IPS-20b (cell line): ENCODE measurements around the gene ERICH2.

Experiments
- H3K27ac ChIP-seq: one replicate; pipeline ENCODE4 v1.5.1; 2013; ENCODE audit warnings: low read length
- H3K27me3 ChIP-seq: 2 replicates; pipeline ENCODE4 v1.6.1; 2013; ENCODE audit warnings: mild to moderate bottlenecking, low read length, inconsistent platforms; ENCODE audit not compliant: insufficient read depth
- H3K36me3 ChIP-seq: 2 replicates; pipeline ENCODE4 v1.6.1; 2013; ENCODE audit warnings: low read depth, mild to moderate bottlenecking, inconsistent platforms, low read length, moderate library complexity; ENCODE audit not compliant: insufficient read depth
- H3K4me1 ChIP-seq: 2 replicates; pipeline ENCODE4 v1.6.1; 2013; ENCODE audit warnings: mild to moderate bottlenecking, control low read depth, inconsistent platforms, low read length, moderate library complexity; ENCODE audit not compliant: insufficient read depth
- H3K4me3 ChIP-seq: 2 replicates; pipeline ENCODE4 v1.5.1; 2013; ENCODE audit warnings: mild to moderate bottlenecking, low read length, inconsistent platforms
- H3K9ac ChIP-seq: 2 replicates; pipeline ENCODE4 v1.6.1; 2013; ENCODE audit warnings: low read depth, mild to moderate bottlenecking, inconsistent platforms, low read length, moderate library complexity
- H3K9me3 ChIP-seq: 2 replicates; pipeline ENCODE4 v1.6.1; 2013; ENCODE audit warnings: mild to moderate bottlenecking, low read depth, low read length, inconsistent platforms; ENCODE audit not compliant: insufficient read depth

The ERICH2 gene

GRCh38 chr2:170829036-170829435 is 58.9 kb downstream of the ERICH2 start:
- no peak overlapping the region for H3K4me3 ChIP-seq
- peaks cover 52% of the 10 kb centered on the region for H3K27me3 ChIP-seq
- H3K27ac ChIP-seq: no peak overlapping the region
- no peaks in the 10 kb centered on the region for H3K9me3 ChIP-seq
- H3K4me1 ChIP-seq: no peaks in the 10 kb centered on the region; the same call in 1 of the 2 replicates
- no peak overlapping the region for H3K9ac ChIP-seq
- no peaks in the 10 kb centered on the region for H3K36me3 ChIP-seq

GRCh38 chr2:170830166-170830565 is 60.0 kb downstream of the ERICH2 start:
- H3K27ac ChIP-seq: no peak overlapping the region
- H3K27me3 ChIP-seq: peaks cover 40% of the 10 kb centered on the region
- H3K9ac ChIP-seq: no peak overlapping the region
- no peaks in the 10 kb centered on the region for H3K4me1 ChIP-seq
- H3K36me3 ChIP-seq: no peaks in the 10 kb centered on the region
- H3K9me3 ChIP-seq: no peaks in the 10 kb centered on the region
- H3K4me3 ChIP-seq: no peak overlapping the region

GRCh38 chr2:170831115-170831514 is 60.9 kb downstream of the ERICH2 start:
- Histone ChIP-seq H3K9ac (no peak overlapping the region), H3K4me3 (no peak overlapping the region), H3K27me3 (peaks cover 31% of the 10 kb centered on the region), H3K36me3 (no peaks in the 10 kb centered on the region; the same call in 1 of the 2 replicates), H3K27ac (no peak overlapping the region), H3K4me1 (no peaks in the 10 kb centered on the region), H3K9me3 (no peaks in the 10 kb centered on the region)

GRCh38 chr2:170836027-170836426 is 65.8 kb downstream of the ERICH2 start:
- H3K4me3 ChIP-seq: no peak overlapping the region
- no peak overlapping the region for H3K27ac ChIP-seq
- H3K4me1 ChIP-seq: no peaks in the 10 kb centered on the region
- H3K9me3 ChIP-seq: no peaks in the 10 kb centered on the region
- no peaks in the 10 kb centered on the region for H3K27me3 ChIP-seq
- H3K9ac ChIP-seq: no peak overlapping the region
- no peaks in the 10 kb centered on the region; the same call in 1 of the 2 replicates for H3K36me3 ChIP-seq

- Histone ChIP-seq H3K4me1 (no peaks in the 10 kb centered on the region), H3K27ac (no peak overlapping the region), H3K9me3 (no peaks in the 10 kb centered on the region), H3K36me3 (no peaks in the 10 kb centered on the region; the same call in 1 of the 2 replicates), H3K27me3 (no peaks in the 10 kb centered on the region), H3K9ac (no peak overlapping the region), H3K4me3 (no peak overlapping the region)
Measured at GRCh38 chr2:170840717-170841210, 70.6 kb downstream of the ERICH2 start.

GRCh38 chr2:170842785-170843184 is 72.6 kb downstream of the ERICH2 start:
- Histone ChIP-seq H3K9me3 (no peaks in the 10 kb centered on the region), H3K4me1 (no peaks in the 10 kb centered on the region), H3K9ac (no peak overlapping the region), H3K27ac (no peak overlapping the region), H3K27me3 (no peaks in the 10 kb centered on the region), H3K4me3 (no peak overlapping the region), H3K36me3 (no peaks in the 10 kb centered on the region; the same call in 1 of the 2 replicates)

- Histone ChIP-seq H3K27ac (no peak overlapping the region), H3K27me3 (no peaks in the 10 kb centered on the region), H3K9ac (no peak overlapping the region), H3K36me3 (no peaks in the 10 kb centered on the region; the same call in 1 of the 2 replicates), H3K9me3 (no peaks in the 10 kb centered on the region), H3K4me1 (no peaks in the 10 kb centered on the region), H3K4me3 (no peak overlapping the region)
Measured at GRCh38 chr2:170843656-170844055, 73.5 kb downstream of the ERICH2 start.

- H3K27ac ChIP-seq: no peak overlapping the region
- no peaks in the 10 kb centered on the region for H3K9me3 ChIP-seq
- no peaks in the 10 kb centered on the region for H3K27me3 ChIP-seq
- no peaks in the 10 kb centered on the region for H3K4me1 ChIP-seq
- no peak overlapping the region for H3K9ac ChIP-seq
- H3K36me3 ChIP-seq: no peaks in the 10 kb centered on the region; the same call in 1 of the 2 replicates
- no peak overlapping the region for H3K4me3 ChIP-seq
Measured at GRCh38 chr2:170845343-170845742, 75.2 kb downstream of the ERICH2 start.

GRCh38 chr2:170846314-170846713 is 76.1 kb downstream of the ERICH2 start:
- no peaks in the 10 kb centered on the region for H3K27me3 ChIP-seq
- H3K4me1 ChIP-seq: no peaks in the 10 kb centered on the region
- no peak overlapping the region for H3K27ac ChIP-seq
- H3K9me3 ChIP-seq: no peaks in the 10 kb centered on the region
- H3K9ac ChIP-seq: no peak overlapping the region
- H3K36me3 ChIP-seq: no peaks in the 10 kb centered on the region; the same call in 1 of the 2 replicates
- no peak overlapping the region for H3K4me3 ChIP-seq

GRCh38 chr2:170847716-170848115 is 77.5 kb downstream of the ERICH2 start:
- H3K27me3 ChIP-seq: no peaks in the 10 kb centered on the region
- no peak overlapping the region for H3K9ac ChIP-seq
- no peak overlapping the region for H3K27ac ChIP-seq
- H3K36me3 ChIP-seq: no peaks in the 10 kb centered on the region; the same call in 1 of the 2 replicates
- H3K4me1 ChIP-seq: no peaks in the 10 kb centered on the region
- H3K9me3 ChIP-seq: no peaks in the 10 kb centered on the region
- no peak overlapping the region for H3K4me3 ChIP-seq
